BE2C (cell line): ENCODE results near the gene SLC35F5.
"Not testable (repeated sequence)": the region's sequence is repeated elsewhere in the genome, so short reads cannot be mapped to it uniquely, and the experiment has no call there.

Experiments used
- DNase-seq: peaks from one replicate; pipeline ENCODE4 v3.0.0-alpha.2; 2020
- H3K27me3 ChIP-seq: fragments of 250-450 bp; sonication (Bioruptor Pico); 2 replicates; pipeline ENCODE4 v1.5.1; 2020; ENCODE audit warnings: mild to moderate bottlenecking
- H3K36me3 ChIP-seq: fragments of 250-450 bp; sonication (Bioruptor Pico); 2 replicates; pipeline ENCODE4 v1.5.1; 2020; ENCODE audit warnings: mild to moderate bottlenecking
- H3K4me1 ChIP-seq: fragments of 250-450 bp; sonication (Bioruptor Pico); 2 replicates; pipeline ENCODE4 v1.5.1; 2020
- H3K4me3 ChIP-seq: 2 replicates; pipeline ENCODE4 v1.5.1; 2011; ENCODE audit warnings: low read depth, low read length
- H3K9me3 ChIP-seq: fragments of 250-450 bp; sonication (Bioruptor Pico); 2 replicates; pipeline ENCODE4 v1.5.1; 2020
- CTCF ChIP-seq: IDR thresholded peaks from 2 replicates; pipeline ENCODE4 v1.5.1; 2012; ENCODE audit warnings: mild to moderate bottlenecking, low read depth, low read length

The SLC35F5 gene

GRCh38 chr2:113692698-113693428 is 63.6 kb downstream of the SLC35F5 start:
- Histone ChIP-seq H3K4me3 (no peak overlapping the region), H3K36me3 (no peaks in the 10 kb centered on the region), H3K27me3 (no peaks in the 10 kb centered on the region), H3K9me3 (no peaks in the 10 kb centered on the region), H3K4me1 (no peaks in the 10 kb centered on the region)
- no peak for TF ChIP-seq CTCF
- no peak for DNase-seq

GRCh38 chr2:113690871-113691270 is 65.6 kb downstream of the SLC35F5 start:
- H3K36me3 ChIP-seq, H3K27me3 ChIP-seq, H3K4me1 ChIP-seq, H3K9me3 ChIP-seq, DNase-seq, H3K4me3 ChIP-seq: not testable (repeated sequence)

- no peaks in the 10 kb centered on the region for H3K36me3 ChIP-seq
- no peaks in the 10 kb centered on the region for H3K9me3 ChIP-seq
- H3K4me1 ChIP-seq: no peaks in the 10 kb centered on the region
- no peak overlapping the region for H3K4me3 ChIP-seq
- no peaks in the 10 kb centered on the region for H3K27me3 ChIP-seq
- TF ChIP-seq CTCF: no peak
- DNase-seq: no peak
Measured at GRCh38 chr2:113686537-113686936, 69.9 kb downstream of the SLC35F5 start.

- Histone ChIP-seq H3K27me3 (no peaks in the 10 kb centered on the region), H3K4me1 (no peaks in the 10 kb centered on the region), H3K36me3 (no peaks in the 10 kb centered on the region), H3K4me3 (no peak overlapping the region), H3K9me3 (no peaks in the 10 kb centered on the region)
- DNase-seq: no peak
- TF ChIP-seq CTCF: no peak
Measured at GRCh38 chr2:113685471-113685870, 71.0 kb downstream of the SLC35F5 start.

- TF ChIP-seq CTCF: no peak
- no peaks in the 10 kb centered on the region for H3K4me1 ChIP-seq
- no peak overlapping the region for H3K4me3 ChIP-seq
- no peaks in the 10 kb centered on the region for H3K27me3 ChIP-seq
- no peaks in the 10 kb centered on the region for H3K9me3 ChIP-seq
- H3K36me3 ChIP-seq: no peaks in the 10 kb centered on the region
- no peak for DNase-seq
Measured at GRCh38 chr2:113679457-113679856, 77.0 kb downstream of the SLC35F5 start.

- no peak for TF ChIP-seq CTCF
- H3K27me3 ChIP-seq: no peaks in the 10 kb centered on the region
- H3K9me3 ChIP-seq: no peaks in the 10 kb centered on the region
- H3K36me3 ChIP-seq: no peaks in the 10 kb centered on the region
- no peak overlapping the region for H3K4me3 ChIP-seq
- no peak for DNase-seq
- no peaks in the 10 kb centered on the region for H3K4me1 ChIP-seq
Measured at GRCh38 chr2:113677330-113677729, 79.1 kb downstream of the SLC35F5 start.
